Tongue (tissue), 2 donors: Measurements from ENCODE around the gene OR2AT4. TPM values are rescaled to one million over a fixed set of nuclear protein-coding genes. Genes with fewer than 3 reads are reported as not detected.
"Not testable (repeated sequence)": the region's sequence is repeated elsewhere in the genome, so short reads cannot be mapped to it uniquely, and the experiment has no call there.

ENCODE experiments used
- DNase-seq: peaks from one replicate; pipeline ENCODE4 v3.0.0-alpha.2; 2015
- total RNA-seq: library from RNA; depleted of rRNA; stranded (reverse); fragments of >200 nt; gene quantifications from one replicate; pipeline ENCODE4 v1.2.3, GENCODE V29; 2014

Gene OR2AT4
- total RNA-seq, 1 donor from 2014 or later = not detected

DNA sequence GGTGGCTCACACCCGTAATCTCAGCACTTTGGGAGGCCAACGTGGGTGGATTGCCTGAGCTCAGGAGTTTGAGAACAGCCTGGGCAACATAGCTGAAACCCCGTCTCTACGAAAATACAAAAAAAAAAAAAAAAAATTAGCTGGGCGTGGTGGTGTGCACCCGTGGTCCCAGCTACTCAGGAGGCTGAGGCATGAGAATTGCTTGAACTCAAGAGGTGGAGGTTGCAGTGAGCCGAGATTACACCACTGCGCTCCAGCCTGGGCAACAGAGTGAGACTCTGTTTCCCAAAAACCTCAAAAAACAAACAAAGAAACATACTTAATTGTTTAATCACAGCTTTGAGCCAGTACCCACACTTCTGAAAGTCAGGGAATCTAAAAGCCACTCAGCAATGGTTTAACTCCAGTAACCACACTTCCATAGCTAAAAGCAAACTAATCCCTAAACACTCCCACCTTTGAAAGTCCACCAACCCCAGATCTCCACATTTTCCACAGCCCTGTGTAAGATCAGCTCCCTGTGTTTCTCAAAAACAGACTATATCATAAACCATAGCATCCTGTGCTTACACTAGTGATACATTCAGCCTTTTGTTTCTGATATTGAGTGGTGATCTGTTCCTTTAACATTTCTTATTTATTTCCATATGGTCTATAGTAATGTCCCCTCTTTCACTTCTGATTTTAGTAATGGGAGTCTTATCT, 4.9 kb upstream of the OR2AT4 start:
- DNase-seq = no peak

DNA sequence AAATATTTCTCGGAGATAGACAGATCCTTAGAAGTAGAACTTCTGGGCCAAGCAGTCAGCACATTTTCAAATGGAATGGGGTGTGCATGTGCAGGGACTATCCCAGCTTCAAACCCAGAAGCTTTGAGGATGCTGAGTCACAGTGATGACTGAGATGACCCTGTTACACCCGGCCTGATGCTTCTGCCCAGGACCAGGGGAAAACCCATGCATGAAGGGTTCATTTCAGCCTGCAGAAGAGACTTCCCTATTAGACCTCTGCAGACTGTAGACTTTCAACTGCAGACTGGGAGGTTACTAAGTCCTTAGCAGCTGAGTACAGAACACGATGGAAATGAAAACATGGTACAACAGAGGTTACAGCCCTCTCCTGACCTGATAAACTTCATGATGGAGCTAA, 3.6 kb upstream of the OR2AT4 start:
- no peak for DNase-seq

DNA sequence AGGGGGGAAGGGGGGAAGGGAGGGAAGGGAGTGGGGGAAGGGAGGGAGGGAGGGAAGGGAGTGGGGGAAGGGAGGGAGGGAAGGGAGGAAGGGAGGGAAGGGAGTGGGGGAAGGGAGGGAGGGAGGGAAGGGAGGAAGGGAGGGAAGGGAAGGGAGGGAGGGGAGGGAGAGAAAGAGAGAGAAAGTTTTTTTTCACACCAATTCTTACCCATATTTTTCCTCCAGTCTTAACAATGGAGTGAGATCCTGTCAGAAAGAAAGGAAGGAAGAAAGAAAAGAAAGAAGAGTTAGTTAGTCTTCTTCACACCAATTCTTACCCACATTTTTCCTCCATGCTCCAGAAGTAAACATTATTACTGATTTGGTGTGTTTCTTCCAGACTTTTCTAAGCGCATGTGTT, 3.0 kb upstream of the OR2AT4 start:
- DNase-seq = no peak

DNA sequence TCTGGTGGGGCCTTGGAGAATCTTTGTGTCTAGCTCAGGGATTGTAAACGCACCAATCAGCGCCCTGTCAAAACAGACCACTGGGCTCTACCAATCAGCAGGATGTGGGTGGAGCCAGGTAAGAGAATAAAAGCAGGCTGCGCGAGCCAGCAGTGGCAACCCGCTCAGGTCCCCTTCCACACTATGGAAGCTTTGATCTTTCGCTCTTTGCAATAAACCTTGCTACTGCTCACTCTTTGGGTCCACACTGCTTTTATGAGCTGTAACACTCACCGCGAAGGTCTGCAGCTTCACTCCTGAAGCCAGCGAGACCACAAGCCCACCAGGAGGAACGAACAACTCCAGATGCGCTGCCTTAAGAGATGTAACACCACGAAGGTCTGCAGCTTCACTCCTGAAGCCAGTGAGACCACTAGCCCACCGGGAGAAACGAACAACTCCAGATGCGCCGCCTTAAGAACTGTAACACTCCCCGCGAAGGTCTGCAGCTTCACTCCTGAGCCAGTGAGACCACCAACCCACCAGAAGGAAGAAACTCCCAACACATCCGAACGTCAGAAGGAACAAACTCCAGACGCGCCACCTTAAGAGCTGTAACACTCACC, 2.3 kb upstream of the OR2AT4 start:
- not testable (repeated sequence) for DNase-seq

DNA sequence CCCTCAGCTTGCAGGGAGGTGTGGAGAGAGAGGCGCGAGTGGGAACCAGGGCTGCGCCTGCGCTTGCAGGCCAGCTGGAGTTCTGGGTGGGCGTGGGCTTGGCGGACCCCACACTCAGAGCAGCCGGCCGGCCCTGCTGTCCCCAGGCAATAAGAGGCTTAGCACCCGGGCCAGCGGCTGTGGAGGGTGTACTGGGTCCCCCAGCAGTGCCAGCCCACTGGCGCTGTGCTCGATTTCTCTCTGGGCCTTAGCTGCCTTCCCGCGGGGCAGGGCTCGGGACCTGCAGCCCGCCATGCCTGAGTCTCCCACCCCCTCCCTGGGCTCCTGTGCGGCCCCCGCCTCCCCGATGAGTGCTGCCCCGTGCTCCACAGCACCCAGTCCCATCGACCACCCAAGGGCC, 1.5 kb upstream of the OR2AT4 start:
- not testable (repeated sequence) for DNase-seq

DNA sequence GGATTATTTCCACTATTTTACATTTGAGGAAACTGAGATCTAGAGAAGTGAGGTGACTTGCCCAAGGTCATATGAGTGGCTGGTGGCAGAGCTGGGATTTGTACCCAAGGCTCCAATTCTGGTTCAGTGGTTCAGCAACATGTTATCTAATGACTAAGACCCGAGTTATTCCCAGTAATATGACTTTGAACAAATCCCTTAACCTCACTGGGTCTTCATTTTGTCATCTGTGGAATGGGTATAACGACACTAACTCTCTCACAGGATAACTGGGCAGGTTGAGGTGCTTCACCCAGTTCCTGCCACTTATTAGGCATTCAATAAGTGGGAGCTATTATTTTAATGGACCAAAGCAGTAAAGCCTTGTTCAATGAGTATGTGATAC, 489 bp upstream of the OR2AT4 start:
- DNase-seq = no peak

- DNase-seq = not testable (repeated sequence)
These were observed 2.3 kb downstream of the OR2AT4 start for GRCh38 chr11:75094382-75094781.

DNA sequence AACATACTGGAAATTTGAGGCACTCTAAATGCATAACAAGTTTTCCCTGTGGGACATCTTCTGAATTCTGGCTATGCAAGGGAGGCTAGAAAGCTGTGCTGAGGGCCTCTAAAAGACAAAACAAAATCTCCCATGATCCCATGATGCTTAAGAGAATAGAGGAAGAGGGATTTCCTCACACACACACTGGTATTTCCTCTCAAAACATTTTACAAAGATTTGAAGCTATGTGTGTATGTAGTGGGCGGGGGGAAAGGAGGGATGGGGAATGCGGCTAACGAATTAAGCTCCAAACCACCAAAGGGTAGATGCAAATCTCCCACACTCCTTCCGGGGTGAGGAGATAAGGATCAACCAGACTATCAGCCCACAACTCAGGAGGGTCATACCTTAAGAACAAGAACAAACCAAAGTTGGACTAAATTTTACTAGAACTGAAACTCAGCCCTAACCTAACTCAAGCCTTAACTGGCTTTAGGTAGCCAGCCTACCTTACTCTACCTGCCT, 6.0 kb downstream of the OR2AT4 start:
- DNase-seq = no peak

DNA sequence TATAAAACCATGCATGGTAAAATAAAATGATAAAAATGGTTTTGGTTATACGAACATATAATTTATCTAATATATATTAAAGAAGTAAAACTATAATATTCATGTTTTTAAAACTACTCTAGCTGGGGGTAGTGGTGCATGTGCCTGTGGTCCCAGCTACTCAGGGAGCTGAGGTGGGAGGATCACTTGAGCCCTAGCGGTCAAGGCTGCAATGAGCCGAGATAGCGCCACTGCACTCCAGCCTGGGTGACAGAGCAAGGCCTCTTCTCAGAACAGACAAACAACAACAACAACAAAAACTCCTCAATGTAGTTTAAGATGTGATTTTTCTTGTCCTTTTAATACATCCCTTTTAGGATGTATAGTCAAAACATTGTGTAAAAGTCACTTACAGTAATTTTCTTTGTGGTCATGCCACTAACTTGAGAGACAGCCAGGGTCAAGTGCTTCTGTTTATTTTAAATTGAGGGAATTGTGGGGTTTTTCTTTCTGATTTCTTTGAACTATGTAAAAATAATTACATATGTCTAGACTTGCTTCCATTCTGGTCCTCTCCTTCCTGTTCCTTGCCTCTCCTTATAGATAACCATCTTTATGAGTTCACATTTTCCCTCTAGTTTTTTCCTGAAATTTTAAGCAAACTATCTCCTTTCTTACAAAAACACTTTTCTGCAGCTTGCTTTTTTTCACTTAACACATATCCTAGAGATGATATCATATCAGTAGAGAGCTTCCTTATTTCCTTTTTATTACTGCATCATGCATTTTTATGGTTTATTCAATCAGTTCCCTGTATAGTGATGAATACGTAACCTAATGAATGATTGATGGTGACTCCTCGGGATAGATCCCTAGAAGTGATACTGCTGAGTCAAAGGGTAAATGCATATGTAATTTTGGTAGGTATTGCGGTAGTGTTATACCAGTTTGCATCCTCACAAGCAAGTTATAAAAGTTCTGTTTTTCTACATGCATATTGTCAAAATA, 9.1 kb downstream of the OR2AT4 start:
- DNase-seq = no peak

GRCh38 chr11:75084883-75085282, 11.8 kb downstream of the OR2AT4 start:
- DNase-seq = no peak

- DNase-seq = no peak
These were observed 13.5 kb downstream of the OR2AT4 start for GRCh38 chr11:75083217-75083605.

DNA sequence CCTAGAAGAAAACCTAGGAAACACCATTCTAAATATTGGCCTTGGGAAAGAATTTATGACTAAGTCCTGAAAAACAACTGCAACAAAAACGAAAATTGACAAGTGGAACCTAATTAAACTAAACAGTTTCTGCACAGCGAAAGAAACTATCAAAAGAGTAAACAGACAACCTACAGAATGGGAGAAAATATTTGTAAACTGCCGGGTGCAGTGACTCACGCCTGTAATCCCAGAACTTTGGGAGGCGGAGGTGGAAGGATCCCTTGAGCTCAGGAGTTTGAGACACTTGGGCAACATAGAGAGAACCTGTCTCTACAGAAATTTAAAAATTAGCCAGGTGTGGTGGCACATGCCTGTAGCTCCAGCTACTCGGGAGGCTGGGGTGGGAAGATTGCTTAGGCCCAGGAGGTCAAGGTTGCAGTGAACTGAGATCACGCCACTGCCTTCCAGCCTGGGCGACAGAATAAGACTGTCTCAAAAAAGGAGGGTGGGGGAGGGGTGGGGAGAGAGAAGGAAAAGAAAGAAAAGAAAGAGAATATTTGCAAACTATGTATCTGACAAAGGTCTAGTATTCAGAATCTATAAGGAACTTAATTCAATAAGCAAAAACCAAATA, 14.0 kb downstream of the OR2AT4 start:
- DNase-seq = no peak

- DNase-seq = no peak
These were observed 17.1 kb downstream of the OR2AT4 start for GRCh38 chr11:75079546-75079945.

GRCh38 chr11:75078233-75078632, 18.4 kb downstream of the OR2AT4 start:
- DNase-seq = no peak

DNA sequence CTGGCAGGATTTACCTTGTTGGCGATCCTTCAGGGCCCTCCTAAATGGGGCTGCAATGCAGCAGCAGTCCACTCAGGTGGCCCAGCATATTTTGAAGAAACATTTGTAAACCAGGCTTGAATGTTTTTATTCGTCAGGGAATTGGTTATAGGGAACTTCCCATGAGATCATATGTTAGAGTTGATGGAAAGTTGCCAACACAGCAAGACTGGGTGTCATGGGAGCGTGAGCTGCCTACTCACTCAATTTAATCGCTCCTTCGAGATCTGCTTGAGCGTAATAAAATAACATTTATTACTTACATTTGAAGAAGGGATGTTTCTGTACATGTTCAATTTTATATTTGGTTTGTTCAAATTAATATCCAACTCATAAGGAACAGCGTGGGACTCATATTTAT, 19.4 kb downstream of the OR2AT4 start:
- DNase-seq = no peak

DNA sequence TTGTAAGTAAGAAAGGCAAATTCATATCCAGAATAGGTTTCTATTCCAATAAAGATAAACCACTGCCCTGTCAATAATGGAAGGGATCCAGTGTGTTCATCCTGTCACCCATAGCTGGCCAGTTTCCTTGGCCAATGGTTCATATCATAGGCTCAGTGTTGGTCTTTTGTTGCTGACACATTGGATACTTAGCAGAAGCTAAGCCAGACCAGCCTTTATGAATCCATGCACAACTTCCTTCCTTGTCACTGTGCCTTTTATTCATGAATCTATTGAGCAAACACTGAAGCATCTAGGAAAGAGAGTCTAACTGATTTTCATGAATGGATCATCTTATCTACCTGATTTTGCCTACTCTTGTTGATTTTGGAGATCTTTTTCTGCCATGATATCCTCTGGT, 20.0 kb downstream of the OR2AT4 start:
- DNase-seq = no peak

DNA sequence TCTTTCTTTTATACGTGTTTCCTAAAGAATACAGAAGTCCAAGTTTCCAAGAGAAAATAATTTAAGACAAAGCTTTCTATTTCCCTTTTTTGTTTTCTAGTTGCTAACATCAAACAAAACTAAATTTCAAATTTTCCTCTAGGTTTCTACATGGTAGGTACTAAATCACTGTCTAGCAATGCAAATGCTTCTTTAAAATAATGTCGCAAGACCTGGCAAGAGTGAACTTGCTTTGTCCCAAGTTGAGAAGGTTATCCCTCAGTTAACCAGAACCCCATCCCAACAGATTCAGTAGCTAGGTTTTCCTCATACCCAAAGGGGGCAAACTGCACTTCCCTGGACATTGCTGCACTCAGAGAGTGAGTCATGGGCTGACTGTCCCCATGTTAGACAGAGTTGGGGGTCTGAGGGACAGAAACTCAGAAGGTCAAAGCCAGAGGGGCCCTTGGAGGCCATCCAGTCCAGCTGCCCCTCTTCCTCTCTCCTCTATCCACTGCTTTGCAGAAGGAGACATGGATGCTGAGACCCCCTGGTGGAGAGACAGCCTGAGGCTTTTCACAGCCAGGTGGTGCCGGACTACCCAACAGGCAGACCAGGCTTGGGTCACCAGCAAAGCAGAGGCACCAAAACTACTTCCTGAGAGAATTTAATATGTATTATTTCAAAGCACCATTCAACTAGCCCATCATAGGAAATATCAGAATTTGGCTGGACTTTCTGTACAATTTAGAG, 23.1 kb downstream of the OR2AT4 start:
- no peak for DNase-seq

DNA sequence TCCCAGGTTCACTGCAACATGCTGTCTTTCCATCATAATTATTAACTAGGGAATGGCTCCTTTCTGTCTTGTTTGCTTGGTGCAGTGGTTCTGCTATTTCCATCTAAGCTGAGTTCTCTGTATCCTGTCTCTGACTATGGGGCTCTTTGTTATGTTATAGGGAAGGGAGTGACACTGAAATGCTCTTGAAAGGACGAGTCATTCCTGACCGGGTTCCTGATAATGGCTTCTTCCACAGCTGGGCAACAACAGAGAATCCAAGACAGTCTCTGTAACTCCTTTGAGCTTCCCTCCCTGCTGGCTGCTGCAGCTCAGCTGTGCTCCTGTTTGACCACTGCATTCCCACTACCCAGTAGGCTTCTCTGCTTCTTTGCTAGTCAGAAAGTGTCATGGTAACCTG, 24.1 kb downstream of the OR2AT4 start:
- no peak for DNase-seq

GRCh38 chr11:75069473-75069872, 27.2 kb downstream of the OR2AT4 start:
- no peak for DNase-seq

GRCh38 chr11:75068993-75069392, 27.7 kb downstream of the OR2AT4 start:
- DNase-seq = no peak

- DNase-seq = no peak
These were observed 28.1 kb downstream of the OR2AT4 start for GRCh38 chr11:75068559-75068958.

DNA sequence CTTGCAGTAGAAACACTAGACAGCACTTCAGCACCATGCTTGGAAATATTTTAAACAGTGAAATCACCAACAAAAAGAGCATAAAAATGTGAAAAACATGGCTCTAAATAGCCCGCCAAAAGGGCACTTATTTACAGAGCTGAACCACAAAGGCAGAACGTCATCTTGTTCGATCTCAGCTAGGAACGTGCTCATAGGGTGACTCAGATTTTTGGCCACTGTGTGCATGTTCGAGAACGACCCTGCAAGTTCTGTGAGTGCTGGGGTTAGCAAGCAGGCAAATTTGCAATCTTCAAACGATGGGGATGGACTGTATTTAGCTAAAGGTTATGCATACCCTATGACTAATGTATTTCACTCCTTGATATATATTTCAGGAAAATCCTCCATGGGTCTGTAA, 30.6 kb downstream of the OR2AT4 start:
- no peak for DNase-seq
